ENCODE measurements around the gene NR1D2.
"Not testable (repeated sequence)": the region's sequence is repeated elsewhere in the genome, so short reads cannot be mapped to it uniquely, and the experiment has no call there.

The NR1D2 gene

DNA sequence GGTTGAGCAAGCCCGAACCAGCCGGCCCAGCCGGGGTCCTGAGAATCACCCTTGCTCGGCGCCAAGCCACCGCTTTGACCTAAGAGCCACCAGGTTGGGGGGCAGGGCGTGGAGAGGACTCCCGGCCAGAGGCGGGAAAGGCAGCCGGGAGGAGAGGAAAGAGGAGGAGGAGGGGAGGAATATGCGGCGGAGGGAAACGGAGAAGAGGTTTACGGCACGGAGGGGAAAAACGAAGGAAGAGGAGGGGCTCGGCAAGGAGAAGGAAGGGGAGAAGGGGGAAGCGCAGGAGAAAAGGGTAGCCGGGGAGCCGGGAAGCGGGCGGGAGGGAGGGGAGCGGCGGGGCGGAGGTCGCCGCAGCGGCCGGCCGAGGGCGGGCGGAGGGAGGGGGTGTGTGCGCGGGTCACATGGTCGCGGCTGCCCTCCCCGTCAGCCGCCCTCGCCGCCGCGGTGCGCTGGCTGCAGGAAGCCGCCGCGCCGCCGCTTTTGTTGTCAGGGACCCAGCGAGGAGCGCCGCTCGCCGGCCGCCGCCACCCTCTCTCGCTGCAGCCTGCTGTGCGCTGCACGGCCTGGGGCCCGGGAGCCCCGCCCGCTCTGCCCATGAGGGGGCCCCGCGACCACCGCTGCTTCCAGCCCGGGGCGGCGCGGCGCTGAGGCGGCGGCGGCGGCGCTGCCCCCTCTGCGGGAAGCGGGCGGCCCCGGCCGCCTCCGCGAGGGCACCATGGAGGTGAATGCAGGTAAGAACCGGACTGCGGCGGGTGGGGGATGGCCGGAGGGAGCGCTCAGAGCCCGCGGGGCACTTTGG is at the start of gene NR1D2:
TSS of gene NR1D2 (plus strand) at position 426 of the 802 bp plus-strand sequence. CDS start at position 719, 293 bp downstream.
- in situ Hi-C loops (cut with MboI; ENCODE audit: low sequenced_read_pairs), result no loop called here

DNA sequence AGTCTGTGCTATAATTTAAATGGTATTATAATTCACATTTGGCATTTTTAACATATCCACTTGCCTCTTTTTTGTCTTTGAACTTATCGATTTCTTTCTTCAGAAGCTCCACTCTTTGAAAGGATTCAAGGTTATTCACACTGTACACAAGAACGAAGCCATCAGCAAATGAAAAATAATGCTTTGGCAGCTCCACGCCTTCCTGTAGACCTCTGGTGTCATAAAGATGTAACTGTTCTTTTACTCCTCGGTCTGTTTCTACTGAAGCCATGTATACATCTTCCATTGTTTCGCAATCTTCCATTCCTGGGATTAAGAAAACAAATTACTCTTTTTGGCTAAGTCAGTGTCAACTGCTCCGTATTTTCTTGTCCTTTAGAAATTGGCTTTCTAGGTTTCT is 44.3 kb upstream of the NR1D2 start:
- in situ Hi-C loops (cut with MboI; ENCODE audit: low sequenced_read_pairs), result no loop called here

- in situ Hi-C loops (cut with MboI; ENCODE audit: low sequenced_read_pairs), result no loop called here
These were observed 40.5 kb upstream of the NR1D2 start for GRCh38 chr3:23904545-23904944.

- in situ Hi-C loops (cut with MboI; ENCODE audit: low sequenced_read_pairs), result no loop called here
These were observed 35.7 kb upstream of the NR1D2 start for GRCh38 chr3:23909341-23909740.

DNA sequence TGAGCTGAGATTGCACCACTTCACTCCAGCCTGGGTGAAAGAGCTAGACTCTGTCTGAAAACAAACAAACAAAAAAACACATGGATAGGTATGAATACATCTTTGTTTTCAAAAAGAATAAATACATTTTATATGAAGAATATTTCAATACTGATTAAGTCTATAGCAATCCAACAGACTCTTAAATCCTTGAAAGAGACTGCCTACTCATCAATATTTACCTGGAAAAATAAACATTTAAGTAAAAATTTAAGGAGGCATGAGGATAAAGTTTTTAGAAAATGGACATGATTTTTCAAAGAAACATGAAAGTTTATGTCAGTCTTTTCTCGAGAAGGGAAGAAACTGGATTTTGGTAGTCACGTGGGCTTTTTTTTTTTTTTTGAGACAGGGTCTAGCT is 33.7 kb upstream of the NR1D2 start:
- in situ Hi-C loops (cut with MboI; ENCODE audit: low sequenced_read_pairs), result no loop called here

GRCh38 chr3:23912335-23912734 is 32.8 kb upstream of the NR1D2 start:
- in situ Hi-C loops (cut with MboI; ENCODE audit: low sequenced_read_pairs), result not testable (repeated sequence)

GRCh38 chr3:23913182-23913581 is 31.9 kb upstream of the NR1D2 start:
- in situ Hi-C loops (cut with MboI; ENCODE audit: low sequenced_read_pairs), result no loop called here

- in situ Hi-C loops (cut with MboI; ENCODE audit: low sequenced_read_pairs), result no loop called here
These were observed 31.0 kb upstream of the NR1D2 start for GRCh38 chr3:23913873-23914743.

- in situ Hi-C loops (cut with MboI; ENCODE audit: low sequenced_read_pairs), result no loop called here
These were observed 29.5 kb upstream of the NR1D2 start for GRCh38 chr3:23915537-23916108.

DNA sequence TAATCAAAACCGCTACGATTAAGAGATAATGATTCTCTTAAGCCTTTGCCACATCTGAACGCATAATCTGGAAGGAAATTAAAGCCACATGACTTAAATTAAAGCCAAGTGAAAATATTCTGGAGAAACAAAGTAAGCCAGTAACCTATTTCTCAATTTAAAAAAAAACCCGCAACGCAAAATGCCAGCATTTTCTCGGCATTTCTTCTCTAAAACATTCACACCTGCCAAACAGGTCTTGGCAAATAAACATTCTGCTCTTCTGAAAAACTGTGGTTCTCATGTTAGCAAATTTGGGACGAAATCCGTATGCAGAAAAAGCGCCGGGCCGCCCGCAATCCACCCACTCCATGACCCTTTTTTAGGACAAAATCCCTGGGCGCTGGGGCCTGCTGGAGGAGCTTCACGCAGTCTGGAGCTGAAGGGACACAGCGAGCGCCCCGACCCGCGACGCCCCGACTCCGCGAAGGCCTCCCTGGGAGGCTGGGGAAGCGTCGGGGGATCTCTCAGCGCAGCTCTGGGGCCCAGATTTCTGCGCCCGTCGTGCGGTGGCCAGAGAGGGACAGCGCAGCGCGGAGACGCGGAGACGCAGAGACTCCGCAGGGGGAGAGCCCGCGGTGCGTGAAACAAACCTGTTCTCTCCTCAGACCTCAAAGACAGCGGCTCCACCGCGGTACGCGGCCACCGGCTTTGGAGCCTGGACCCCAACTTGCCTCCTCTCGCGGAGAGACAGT is 28.8 kb upstream of the NR1D2 start:
- in situ Hi-C loops (cut with MboI; ENCODE audit: low sequenced_read_pairs), result no loop called here

- in situ Hi-C loops (cut with MboI; ENCODE audit: low sequenced_read_pairs), result no loop called here
These were observed 28.0 kb upstream of the NR1D2 start, which contains the start of the genes NKIRAS1 and RPL15 for GRCh38 chr3:23916886-23917678. Gene NKIRAS1 (minus strand): TSS chr3:23916990. CDS start chr3:23910904, 6,086 bp downstream. Gene RPL15 (plus strand): TSS chr3:23917132. CDS start chr3:23917860, 728 bp downstream.

GRCh38 chr3:23917679-23918303 is 27.3 kb upstream of the NR1D2 start:
- in situ Hi-C loops (cut with MboI; ENCODE audit: low sequenced_read_pairs), result not testable (repeated sequence)

DNA sequence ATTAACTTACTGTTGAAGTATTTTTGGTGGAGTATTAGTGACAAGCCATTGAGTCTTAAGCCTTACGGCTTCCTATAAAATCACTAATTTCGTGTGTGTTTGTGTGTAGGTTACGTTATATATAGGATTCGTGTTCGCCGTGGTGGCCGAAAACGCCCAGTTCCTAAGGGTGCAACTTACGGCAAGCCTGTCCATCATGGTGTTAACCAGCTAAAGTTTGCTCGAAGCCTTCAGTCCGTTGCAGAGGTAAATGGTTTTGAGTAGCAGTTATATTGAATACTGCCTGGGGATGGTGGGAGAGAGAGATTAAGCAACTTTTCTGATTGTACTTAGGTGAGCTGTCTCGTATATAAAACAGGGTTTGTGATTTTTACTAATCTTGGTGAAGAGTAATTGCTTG is 26.8 kb upstream of the NR1D2 start:
- in situ Hi-C loops (cut with MboI; ENCODE audit: low sequenced_read_pairs), result not testable (repeated sequence)

DNA sequence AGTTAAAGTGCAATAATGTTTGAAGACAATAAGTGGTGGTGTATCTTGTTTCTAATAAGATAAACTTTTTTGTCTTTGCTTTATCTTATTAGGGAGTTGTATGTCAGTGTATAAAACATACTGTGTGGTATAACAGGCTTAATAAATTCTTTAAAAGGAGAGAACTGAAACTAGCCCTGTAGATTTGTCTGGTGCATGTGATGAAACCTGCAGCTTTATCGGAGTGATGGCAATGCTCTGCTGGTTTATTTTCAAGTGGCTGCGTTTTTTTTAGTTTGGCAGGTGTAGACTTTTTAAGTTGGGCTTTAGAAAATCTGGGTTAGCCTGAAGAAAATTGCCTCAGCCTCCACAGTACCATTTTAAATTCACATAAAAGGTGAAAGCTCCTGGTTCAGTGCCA is 25.5 kb upstream of the NR1D2 start:
- in situ Hi-C loops (cut with MboI; ENCODE audit: low sequenced_read_pairs), result no loop called here

GRCh38 chr3:23920151-23920655 is 24.9 kb upstream of the NR1D2 start:
- in situ Hi-C loops (cut with MboI; ENCODE audit: low sequenced_read_pairs), result no loop called here

- in situ Hi-C loops (cut with MboI; ENCODE audit: low sequenced_read_pairs), result no loop called here
These were observed 24.0 kb upstream of the NR1D2 start for GRCh38 chr3:23921052-23921511.

DNA sequence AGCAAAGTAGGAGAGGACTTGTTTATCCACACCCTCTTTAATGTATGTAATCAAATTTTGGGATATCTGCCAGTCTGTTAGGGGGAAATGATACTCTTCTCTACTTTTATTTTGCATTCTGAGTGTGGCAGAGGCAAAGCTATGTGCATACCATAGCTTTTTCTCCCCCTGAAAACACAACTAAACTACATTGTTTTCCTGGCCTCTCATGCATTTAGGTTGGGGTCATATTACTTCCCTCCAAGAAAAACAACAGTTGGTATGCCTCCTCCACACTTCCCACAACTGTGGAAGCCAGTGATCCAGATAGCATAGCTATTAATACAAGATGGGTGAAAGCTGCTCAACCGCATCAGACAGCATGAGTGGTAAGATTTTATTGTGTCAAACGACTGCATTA is 21.3 kb upstream of the NR1D2 start:
- in situ Hi-C loops (cut with MboI; ENCODE audit: low sequenced_read_pairs), result no loop called here

- in situ Hi-C loops (cut with MboI; ENCODE audit: low sequenced_read_pairs), result no loop called here
These were observed 18.8 kb upstream of the NR1D2 start for GRCh38 chr3:23926246-23926645.

DNA sequence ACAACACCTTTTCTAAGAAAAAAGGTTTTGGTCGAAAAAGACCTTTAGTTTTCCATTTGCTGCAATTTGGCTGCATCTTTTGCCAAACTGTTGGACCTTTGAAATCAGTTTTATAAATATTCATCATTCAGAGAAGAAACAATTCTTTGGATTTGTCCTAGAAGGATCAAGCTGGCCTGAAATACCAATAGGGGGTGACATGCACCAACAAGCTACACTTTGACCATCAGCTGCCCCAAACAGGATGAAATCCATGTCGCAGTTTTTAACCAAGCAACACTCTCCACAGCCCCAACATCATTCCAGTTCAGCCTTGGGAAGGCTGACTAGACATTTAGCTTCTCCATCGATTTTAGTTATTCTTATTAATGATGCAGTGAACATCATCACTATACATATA is 18.4 kb upstream of the NR1D2 start:
- in situ Hi-C loops (cut with MboI; ENCODE audit: low sequenced_read_pairs), result no loop called here

All from hTERT RPE-1 (cell line).